Measurements from ENCODE around the gene SYNE1. TPM values are rescaled to one million over a fixed set of nuclear protein-coding genes. Genes with fewer than 3 reads are reported as not detected.
"Not testable (repeated sequence)": the region's sequence is repeated elsewhere in the genome, so short reads cannot be mapped to it uniquely, and the experiment has no call there.

SYNE1 gene
- total RNA-seq, 3 donors from 2014 or later (not counting 1 experiment from before 2014, with no cell fraction given), result 489 to 570 (median 498) TPM

DNA sequence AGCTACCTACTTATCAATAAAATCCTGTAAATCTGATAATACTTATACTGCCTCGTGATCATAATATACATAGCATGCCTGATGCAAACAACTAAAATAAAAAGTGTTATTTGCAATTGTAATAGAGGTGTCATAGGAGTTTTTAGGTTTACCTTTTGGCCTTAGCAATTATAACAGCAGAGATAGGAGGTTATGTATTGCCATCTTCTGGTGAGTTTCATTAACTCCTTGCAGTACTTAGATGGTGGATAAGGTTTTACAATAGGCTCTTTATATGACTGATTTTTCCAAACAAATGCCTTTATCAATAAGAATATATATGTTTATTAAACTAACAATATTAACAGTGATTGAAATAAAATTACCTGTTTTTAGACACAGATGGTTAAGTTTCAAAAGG is 32.7 kb upstream of the SYNE1 start:
- Mint-ChIP-seq H3K9me3 (no peaks in the 10 kb centered on the region), H3K4me3 (no peak overlapping the region), H3K27ac (no peak overlapping the region), H3K4me1 (no peaks in the 10 kb centered on the region), H3K36me3 (no peaks in the 10 kb centered on the region), H3K27me3 (ENCODE audit: low read depth in 2 of 2) (peaks cover 18 to 43% of the 10 kb centered on the region in 2 donors)
- peak in 1 of 2 donors; percentile 32 for DNase-seq
- Histone ChIP-seq H3K4me1 (ENCODE audit: control insufficient read depth, insufficient read depth, low read length) (no peaks in the 10 kb centered on the region), H3K27me3 (ENCODE audit: control insufficient read depth, insufficient read depth, low read length) (peaks cover 2% of the 10 kb centered on the region), H3K27ac (ENCODE audit: low read length) (no peak overlapping the region), H3K9me3 (ENCODE audit: control insufficient read depth, insufficient read depth, low read length) (no peaks in the 10 kb centered on the region), H3K4me3 (ENCODE audit: low read length) (no peak overlapping the region), H3K36me3 (ENCODE audit: control insufficient read depth, insufficient read depth, low read length) (no peaks in the 10 kb centered on the region)
- WGBS (ENCODE audit: insufficient coverage), result no CpG with 5 or more reads among the region's 1 CpG
- peak; percentile 47 to 64 (median 63) for ATAC-seq
- intact Hi-C loops (cut with micrococcal nuclease), result loop anchor here (1.0 to 2.0 kb wide), 2 partner anchors 118 to 185 kb away; no protein-coding TSS in a partner anchor
- TF ChIP-seq, protein P1, sequence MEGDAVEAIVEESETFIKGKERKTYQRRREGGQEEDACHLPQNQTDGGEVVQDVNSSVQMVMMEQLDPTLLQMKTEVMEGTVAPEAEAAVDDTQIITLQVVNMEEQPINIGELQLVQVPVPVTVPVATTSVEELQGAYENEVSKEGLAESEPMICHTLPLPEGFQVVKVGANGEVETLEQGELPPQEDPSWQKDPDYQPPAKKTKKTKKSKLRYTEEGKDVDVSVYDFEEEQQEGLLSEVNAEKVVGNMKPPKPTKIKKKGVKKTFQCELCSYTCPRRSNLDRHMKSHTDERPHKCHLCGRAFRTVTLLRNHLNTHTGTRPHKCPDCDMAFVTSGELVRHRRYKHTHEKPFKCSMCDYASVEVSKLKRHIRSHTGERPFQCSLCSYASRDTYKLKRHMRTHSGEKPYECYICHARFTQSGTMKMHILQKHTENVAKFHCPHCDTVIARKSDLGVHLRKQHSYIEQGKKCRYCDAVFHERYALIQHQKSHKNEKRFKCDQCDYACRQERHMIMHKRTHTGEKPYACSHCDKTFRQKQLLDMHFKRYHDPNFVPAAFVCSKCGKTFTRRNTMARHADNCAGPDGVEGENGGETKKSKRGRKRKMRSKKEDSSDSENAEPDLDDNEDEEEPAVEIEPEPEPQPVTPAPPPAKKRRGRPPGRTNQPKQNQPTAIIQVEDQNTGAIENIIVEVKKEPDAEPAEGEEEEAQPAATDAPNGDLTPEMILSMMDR (IDR thresholded peaks at IDR 0.05), result peak; percentile 42

DNA sequence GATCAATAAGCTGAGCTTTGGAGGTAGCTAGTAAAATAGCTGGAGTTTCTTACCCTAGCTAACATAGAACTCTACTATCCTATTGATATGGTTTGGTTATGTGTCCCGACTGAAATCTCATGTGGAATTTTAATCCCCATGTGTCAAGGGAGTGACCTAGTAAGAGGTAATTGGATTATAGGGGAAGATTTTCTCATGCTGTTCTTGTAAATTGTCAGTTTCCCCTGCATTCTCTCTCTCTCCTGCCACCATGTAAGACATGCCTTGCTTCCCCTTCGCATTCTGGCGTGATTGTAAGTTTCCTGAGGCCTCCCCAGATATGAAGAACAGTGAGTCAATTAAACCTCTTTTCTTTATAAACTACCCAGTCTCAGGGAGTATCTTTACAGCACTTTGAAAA is 24.6 kb upstream of the SYNE1 start:
- ATAC-seq (no peak), DNase-seq (no peak)
- H3K9me3 Mint-ChIP-seq, result no peaks in the 10 kb centered on the region
- H3K4me3 ChIP-seq (ENCODE audit: low read length), result no peak overlapping the region
- H3K27me3 ChIP-seq (ENCODE audit: control insufficient read depth, insufficient read depth, low read length), result no peaks in the 10 kb centered on the region
- peaks cover 29 to 38% of the 10 kb centered on the region in 2 donors for H3K27me3 Mint-ChIP-seq (ENCODE audit: low read depth in 2 of 2)
- H3K36me3 Mint-ChIP-seq, result no peaks in the 10 kb centered on the region
- no peaks in the 10 kb centered on the region for H3K9me3 ChIP-seq (ENCODE audit: control insufficient read depth, insufficient read depth, low read length)
- no peak overlapping the region for H3K27ac ChIP-seq (ENCODE audit: low read length)
- TF ChIP-seq, protein P1 (IDR thresholded peaks at IDR 0.05), result no peak
- no peak overlapping the region for H3K4me3 Mint-ChIP-seq
- 100% methylated on average over 2 of the region's 3 CpGs for WGBS (ENCODE audit: insufficient coverage)
- no peak overlapping the region for H3K27ac Mint-ChIP-seq
- H3K4me1 ChIP-seq (ENCODE audit: control insufficient read depth, insufficient read depth, low read length), result no peaks in the 10 kb centered on the region
- intact Hi-C loops (cut with micrococcal nuclease), result no loop called here
- H3K36me3 ChIP-seq (ENCODE audit: control insufficient read depth, insufficient read depth, low read length), result no peaks in the 10 kb centered on the region
- H3K4me1 Mint-ChIP-seq, result no peaks in the 10 kb centered on the region

DNA sequence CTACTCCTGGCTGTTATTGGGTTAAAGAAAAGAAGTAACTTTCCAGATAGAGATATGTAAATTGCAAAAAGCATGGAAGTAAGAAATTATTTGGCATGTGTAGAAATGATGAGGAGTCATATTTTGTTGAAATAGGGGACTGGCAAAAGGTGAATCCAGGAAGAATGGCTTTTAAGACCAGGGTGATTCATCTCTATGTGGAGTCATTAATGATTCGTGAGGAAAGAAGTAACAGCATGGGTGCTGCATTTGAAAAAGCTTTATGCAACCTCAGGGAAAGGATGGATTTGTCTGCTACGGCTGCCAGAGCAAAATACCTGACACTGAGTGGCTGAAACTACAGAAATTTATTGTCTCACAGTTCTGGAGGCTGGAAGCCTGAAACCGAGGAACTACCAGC is 14.8 kb upstream of the SYNE1 start:
- H3K36me3 Mint-ChIP-seq, result no peaks in the 10 kb centered on the region
- peaks cover 23 to 33% of the 10 kb centered on the region in 2 donors for H3K27me3 Mint-ChIP-seq (ENCODE audit: low read depth in 2 of 2)
- DNase-seq (no peak), ATAC-seq (no peak)
- intact Hi-C loops (cut with micrococcal nuclease), result no loop called here
- H3K4me3 ChIP-seq (ENCODE audit: low read length), result no peak overlapping the region
- H3K36me3 ChIP-seq (ENCODE audit: control insufficient read depth, insufficient read depth, low read length), result no peaks in the 10 kb centered on the region
- no peaks in the 10 kb centered on the region for H3K9me3 Mint-ChIP-seq
- TF ChIP-seq, protein P1 (IDR thresholded peaks at IDR 0.05), result no peak
- H3K27me3 ChIP-seq (ENCODE audit: control insufficient read depth, insufficient read depth, low read length), result no peaks in the 10 kb centered on the region
- no peaks in the 10 kb centered on the region for H3K4me1 Mint-ChIP-seq
- H3K27ac Mint-ChIP-seq, result no peak overlapping the region
- H3K9me3 ChIP-seq (ENCODE audit: control insufficient read depth, insufficient read depth, low read length), result no peaks in the 10 kb centered on the region
- H3K4me3 Mint-ChIP-seq, result no peak overlapping the region
- H3K4me1 ChIP-seq (ENCODE audit: control insufficient read depth, insufficient read depth, low read length), result no peaks in the 10 kb centered on the region
- H3K27ac ChIP-seq (ENCODE audit: low read length), result no peak overlapping the region
- 87% methylated on average over 3 of the region's 3 CpGs for WGBS (ENCODE audit: insufficient coverage)

DNA sequence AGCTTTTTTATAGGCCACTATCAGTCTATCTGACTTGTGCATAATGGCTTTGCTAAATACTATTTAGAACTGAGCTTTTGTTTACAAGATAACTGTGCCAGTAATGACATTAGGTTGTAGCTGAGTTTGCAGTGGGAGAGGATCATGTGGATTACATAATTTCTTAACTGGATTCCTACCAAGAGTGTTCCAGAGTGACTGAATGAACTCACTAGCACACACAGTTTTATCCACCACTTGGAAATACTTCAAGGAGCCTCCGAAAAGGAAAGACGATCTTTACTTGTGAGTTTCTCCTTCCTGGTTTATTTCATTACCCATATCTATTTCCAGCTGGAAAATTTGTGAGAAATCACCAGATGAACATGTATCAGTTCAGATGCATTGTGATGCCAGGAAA is 10.9 kb upstream of the SYNE1 start:
- Mint-ChIP-seq H3K4me3 (no peak overlapping the region), H3K27ac (no peak overlapping the region), H3K36me3 (no peaks in the 10 kb centered on the region), H3K9me3 (no peaks in the 10 kb centered on the region), H3K4me1 (peaks cover under 1% of the 10 kb centered on the region in 2 donors), H3K27me3 (ENCODE audit: low read depth in 2 of 2) (peaks cover 29 to 33% of the 10 kb centered on the region in 2 donors)
- H3K27ac ChIP-seq (ENCODE audit: low read length), result no peak overlapping the region
- no peaks in the 10 kb centered on the region for H3K36me3 ChIP-seq (ENCODE audit: control insufficient read depth, insufficient read depth, low read length)
- no peak for DNase-seq
- WGBS (ENCODE audit: insufficient coverage), result 100% methylated on average over 2 of the region's 2 CpGs
- no peaks in the 10 kb centered on the region for H3K9me3 ChIP-seq (ENCODE audit: control insufficient read depth, insufficient read depth, low read length)
- no peaks in the 10 kb centered on the region for H3K27me3 ChIP-seq (ENCODE audit: control insufficient read depth, insufficient read depth, low read length)
- TF ChIP-seq, protein P1 (IDR thresholded peaks at IDR 0.05), result no peak
- intact Hi-C loops (cut with micrococcal nuclease), result no loop called here
- H3K4me3 ChIP-seq (ENCODE audit: low read length), result no peak overlapping the region
- no peaks in the 10 kb centered on the region for H3K4me1 ChIP-seq (ENCODE audit: control insufficient read depth, insufficient read depth, low read length)
- ATAC-seq, result no peak

DNA sequence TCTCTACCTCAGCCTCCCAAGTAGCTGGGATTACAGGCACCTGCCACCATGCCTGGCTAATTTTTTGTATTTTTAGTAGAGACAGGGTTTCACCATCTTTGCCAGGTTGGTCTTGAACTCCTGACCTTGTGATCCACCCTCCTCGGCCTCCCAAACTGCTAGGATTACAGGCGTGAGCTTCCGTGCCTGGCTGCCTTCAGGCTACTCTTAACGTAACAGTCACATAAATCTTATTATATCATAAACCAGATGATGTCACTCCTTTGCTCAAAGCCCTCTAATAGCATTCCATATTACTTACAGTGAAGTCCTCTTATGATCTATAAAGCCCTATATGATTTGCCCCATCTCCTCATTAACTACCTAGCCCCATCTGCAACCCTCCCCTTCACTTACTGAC is 9.6 kb upstream of the SYNE1 start:
- H3K36me3 Mint-ChIP-seq; DNase-seq; H3K27me3 ChIP-seq (ENCODE audit: control insufficient read depth, insufficient read depth, low read length); H3K36me3 ChIP-seq (ENCODE audit: control insufficient read depth, insufficient read depth, low read length); H3K4me3 Mint-ChIP-seq; H3K4me1 ChIP-seq (ENCODE audit: control insufficient read depth, insufficient read depth, low read length); H3K27ac ChIP-seq (ENCODE audit: low read length); H3K9me3 Mint-ChIP-seq; H3K4me3 ChIP-seq (ENCODE audit: low read length); intact Hi-C loops (cut with micrococcal nuclease); ATAC-seq; H3K9me3 ChIP-seq (ENCODE audit: control insufficient read depth, insufficient read depth, low read length); H3K27ac Mint-ChIP-seq; H3K4me1 Mint-ChIP-seq: not testable (repeated sequence)
- WGBS (ENCODE audit: insufficient coverage), result 92% methylated on average over 4 of the region's 4 CpGs
- peaks cover 23 to 33% of the 10 kb centered on the region in 2 donors for H3K27me3 Mint-ChIP-seq (ENCODE audit: low read depth in 2 of 2)

All from natural killer cell (primary cell).